ENCODE data around the gene MYLK. TPM values are rescaled to one million over a fixed set of nuclear protein-coding genes. Genes with fewer than 3 reads are reported as not detected.

Gene MYLK
- total RNA-seq, 4 donors from 2014 or later: 24.6 to 47.0 (median 39.2) TPM

DNA sequence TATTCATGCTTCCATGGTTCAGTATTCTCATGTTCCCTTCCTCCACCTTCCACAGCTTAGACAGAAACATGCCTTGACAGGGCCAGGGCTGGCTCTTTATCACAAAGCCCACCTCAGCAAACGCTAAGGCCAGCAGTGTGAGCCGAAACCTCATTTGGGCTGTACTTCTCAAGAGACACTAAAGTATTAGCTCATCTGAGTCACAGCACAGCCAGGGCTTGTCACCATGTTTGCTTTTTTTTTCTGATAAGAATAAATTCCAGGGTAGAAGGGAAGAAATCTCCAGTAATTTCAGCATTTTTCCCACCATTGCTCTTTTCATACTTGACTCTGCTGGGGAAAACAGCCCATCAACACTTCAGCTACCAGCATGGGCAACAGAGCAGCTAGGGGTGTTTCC lies 95.4 kb downstream of the MYLK start:
- WGBS: 87% methylated on average over 2 of the region's 2 CpGs
- Histone ChIP-seq H3K27ac (no peak overlapping the region), H3K36me3 (no peaks in the 10 kb centered on the region), H3K4me1 (no peaks in the 10 kb centered on the region), H3K27me3 (no peaks in the 10 kb centered on the region), H3K4me3 (no peak overlapping the region), H3K9me3 (no peaks in the 10 kb centered on the region)
- no peak for DNase-seq (ENCODE audit: low spot score in 2 of 2)
- TF ChIP-seq EP300 (IDR thresholded peaks at IDR 0.05): no peak
- no peak for TF ChIP-seq POLR2AphosphoS5 (IDR thresholded peaks at IDR 0.05)
- TF ChIP-seq, protein P1, sequence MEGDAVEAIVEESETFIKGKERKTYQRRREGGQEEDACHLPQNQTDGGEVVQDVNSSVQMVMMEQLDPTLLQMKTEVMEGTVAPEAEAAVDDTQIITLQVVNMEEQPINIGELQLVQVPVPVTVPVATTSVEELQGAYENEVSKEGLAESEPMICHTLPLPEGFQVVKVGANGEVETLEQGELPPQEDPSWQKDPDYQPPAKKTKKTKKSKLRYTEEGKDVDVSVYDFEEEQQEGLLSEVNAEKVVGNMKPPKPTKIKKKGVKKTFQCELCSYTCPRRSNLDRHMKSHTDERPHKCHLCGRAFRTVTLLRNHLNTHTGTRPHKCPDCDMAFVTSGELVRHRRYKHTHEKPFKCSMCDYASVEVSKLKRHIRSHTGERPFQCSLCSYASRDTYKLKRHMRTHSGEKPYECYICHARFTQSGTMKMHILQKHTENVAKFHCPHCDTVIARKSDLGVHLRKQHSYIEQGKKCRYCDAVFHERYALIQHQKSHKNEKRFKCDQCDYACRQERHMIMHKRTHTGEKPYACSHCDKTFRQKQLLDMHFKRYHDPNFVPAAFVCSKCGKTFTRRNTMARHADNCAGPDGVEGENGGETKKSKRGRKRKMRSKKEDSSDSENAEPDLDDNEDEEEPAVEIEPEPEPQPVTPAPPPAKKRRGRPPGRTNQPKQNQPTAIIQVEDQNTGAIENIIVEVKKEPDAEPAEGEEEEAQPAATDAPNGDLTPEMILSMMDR (IDR thresholded peaks at IDR 0.05): no peak
- TF ChIP-seq POLR2A (IDR thresholded peaks at IDR 0.05): no peak

DNA sequence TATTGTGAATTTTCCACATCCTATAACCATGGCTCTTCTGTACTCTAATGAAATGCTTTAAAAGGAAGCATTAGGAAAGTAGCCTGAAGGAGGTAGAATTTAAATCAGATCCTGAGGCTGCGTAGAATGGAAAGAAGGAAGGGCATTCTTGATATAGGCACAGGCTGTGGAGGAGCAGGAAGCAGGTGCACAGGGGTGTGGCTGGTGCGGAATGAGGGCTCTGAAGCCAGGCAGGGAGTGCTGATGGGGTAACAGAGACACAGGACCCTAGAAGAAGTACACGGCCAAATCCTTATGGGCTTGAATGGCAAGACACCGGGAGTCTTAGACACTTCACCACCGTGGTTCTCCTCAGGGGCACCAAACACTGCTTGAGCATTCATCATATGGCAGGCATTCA lies 97.0 kb downstream of the MYLK start:
- 92% methylated on average over 5 of the region's 5 CpGs for WGBS
- peaks cover 4% of the 10 kb centered on the region for H3K4me1 ChIP-seq
- no peak for TF ChIP-seq POLR2AphosphoS5 (IDR thresholded peaks at IDR 0.05)
- no peak for TF ChIP-seq POLR2A (IDR thresholded peaks at IDR 0.05)
- TF ChIP-seq EP300 (IDR thresholded peaks at IDR 0.05): no peak
- TF ChIP-seq, protein P1 (IDR thresholded peaks at IDR 0.05): no peak
- no peak overlapping the region for H3K4me3 ChIP-seq
- no peak overlapping the region for H3K27ac ChIP-seq
- DNase-seq (ENCODE audit: low spot score in 2 of 2): no peak
- H3K36me3 ChIP-seq: no peaks in the 10 kb centered on the region
- H3K27me3 ChIP-seq: no peaks in the 10 kb centered on the region
- no peaks in the 10 kb centered on the region for H3K9me3 ChIP-seq

DNA sequence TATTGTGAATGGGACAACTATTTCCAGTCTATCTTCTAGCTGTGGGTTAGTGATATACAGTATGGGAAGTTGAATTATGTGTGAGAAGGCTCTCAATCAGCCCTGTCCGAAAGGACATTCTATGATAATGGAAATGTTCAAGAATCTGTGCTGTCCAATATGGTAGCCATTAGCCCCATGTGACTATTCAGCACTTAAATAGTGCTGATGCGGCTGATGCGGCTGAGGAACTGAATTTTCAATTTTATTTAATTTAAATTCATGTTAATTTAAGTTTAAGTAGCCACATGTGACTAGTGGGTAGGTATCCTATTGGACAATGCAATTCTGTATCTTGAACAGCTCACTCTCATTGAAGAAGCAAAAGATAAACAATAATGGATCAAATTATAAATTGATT lies 98.5 kb downstream of the MYLK start:
- no peak overlapping the region for H3K4me3 ChIP-seq
- H3K36me3 ChIP-seq: no peaks in the 10 kb centered on the region
- no peaks in the 10 kb centered on the region for H3K27me3 ChIP-seq
- WGBS: 98% methylated on average over 3 of the region's 3 CpGs
- TF ChIP-seq POLR2A (IDR thresholded peaks at IDR 0.05) (no peak), POLR2AphosphoS5 (IDR thresholded peaks at IDR 0.05) (no peak), EP300 (IDR thresholded peaks at IDR 0.05) (no peak)
- TF ChIP-seq, protein P1 (IDR thresholded peaks at IDR 0.05): no peak
- H3K27ac ChIP-seq: no peak overlapping the region
- H3K9me3 ChIP-seq: no peaks in the 10 kb centered on the region
- peaks cover 4% of the 10 kb centered on the region for H3K4me1 ChIP-seq
- DNase-seq (ENCODE audit: low spot score in 2 of 2): no peak

DNA sequence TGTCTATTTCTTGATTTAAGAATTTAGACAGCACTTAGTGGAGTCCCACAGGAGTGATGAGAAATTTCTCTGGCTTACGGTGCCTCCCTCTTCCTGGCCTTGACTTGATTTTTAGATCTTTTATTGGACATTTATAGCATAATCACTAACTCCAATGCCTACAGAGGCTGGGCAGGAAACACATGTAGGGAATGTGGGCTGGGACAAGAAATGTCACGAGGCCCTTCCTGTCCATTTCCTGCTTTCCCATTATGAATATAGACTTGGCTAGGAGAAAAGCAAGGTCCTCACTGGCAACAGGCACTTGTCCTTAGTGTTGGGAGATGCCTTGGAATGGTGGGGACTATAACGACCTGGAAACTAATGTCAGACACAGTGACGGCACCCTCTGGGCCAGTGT lies 100.3 kb downstream of the MYLK start:
- TF ChIP-seq, protein P1 (IDR thresholded peaks at IDR 0.05): no peak
- TF ChIP-seq EP300 (IDR thresholded peaks at IDR 0.05) (no peak), POLR2A (IDR thresholded peaks at IDR 0.05) (no peak), POLR2AphosphoS5 (IDR thresholded peaks at IDR 0.05) (no peak)
- no peak for DNase-seq (ENCODE audit: low spot score in 2 of 2)
- Histone ChIP-seq H3K27ac (no peak overlapping the region), H3K36me3 (no peaks in the 10 kb centered on the region), H3K4me3 (no peak overlapping the region), H3K27me3 (no peaks in the 10 kb centered on the region), H3K4me1 (peaks cover 4% of the 10 kb centered on the region), H3K9me3 (no peaks in the 10 kb centered on the region)
- WGBS: 64% methylated on average over 4 of the region's 4 CpGs

DNA sequence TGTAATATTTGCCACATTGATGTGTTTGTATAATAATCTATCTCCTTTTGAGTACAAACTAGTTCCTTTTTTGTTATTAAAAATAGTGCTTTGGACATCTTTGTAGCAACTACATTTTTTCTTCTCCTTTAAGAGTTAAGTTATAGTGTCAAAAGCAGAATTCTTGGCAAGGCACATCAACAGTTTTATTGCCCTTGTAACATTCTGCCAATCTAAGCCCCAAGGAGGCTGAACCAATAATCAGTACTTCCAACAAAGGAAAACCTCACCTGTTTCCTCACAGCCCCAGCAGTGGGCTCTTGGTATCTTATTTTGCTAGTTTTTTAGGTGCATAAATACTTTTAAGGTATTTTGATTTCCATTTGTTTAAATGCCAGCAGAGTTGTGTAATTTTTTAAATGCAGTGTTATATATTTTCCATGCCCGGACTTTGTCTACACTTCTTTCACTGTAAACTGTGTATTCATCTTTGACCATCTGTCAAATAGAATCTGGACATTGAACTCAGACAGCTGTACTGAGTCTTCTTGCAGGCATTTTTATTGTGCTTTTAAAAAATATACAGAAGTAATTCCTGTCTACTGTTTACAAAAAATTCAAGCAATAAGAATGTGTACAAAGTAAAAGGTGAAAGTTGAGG lies 101.0 kb downstream of the MYLK start:
- Histone ChIP-seq H3K36me3 (no peaks in the 10 kb centered on the region), H3K4me1 (peaks cover 4% of the 10 kb centered on the region), H3K4me3 (no peak overlapping the region), H3K9me3 (no peaks in the 10 kb centered on the region), H3K27ac (no peak overlapping the region), H3K27me3 (no peaks in the 10 kb centered on the region)
- TF ChIP-seq, protein P1 (IDR thresholded peaks at IDR 0.05): no peak
- TF ChIP-seq POLR2A (IDR thresholded peaks at IDR 0.05) (no peak), POLR2AphosphoS5 (IDR thresholded peaks at IDR 0.05) (no peak), EP300 (IDR thresholded peaks at IDR 0.05) (no peak)
- 65% methylated on average over 1 of the region's 1 CpG for WGBS
- DNase-seq (ENCODE audit: low spot score in 2 of 2): no peak

Data from suprapubic skin (tissue), 4 donors.